ENCODE results near the gene PYGL.
"Not testable (repeated sequence)": the region's sequence is repeated elsewhere in the genome, so short reads cannot be mapped to it uniquely, and the experiment has no call there.

PYGL gene

DNA sequence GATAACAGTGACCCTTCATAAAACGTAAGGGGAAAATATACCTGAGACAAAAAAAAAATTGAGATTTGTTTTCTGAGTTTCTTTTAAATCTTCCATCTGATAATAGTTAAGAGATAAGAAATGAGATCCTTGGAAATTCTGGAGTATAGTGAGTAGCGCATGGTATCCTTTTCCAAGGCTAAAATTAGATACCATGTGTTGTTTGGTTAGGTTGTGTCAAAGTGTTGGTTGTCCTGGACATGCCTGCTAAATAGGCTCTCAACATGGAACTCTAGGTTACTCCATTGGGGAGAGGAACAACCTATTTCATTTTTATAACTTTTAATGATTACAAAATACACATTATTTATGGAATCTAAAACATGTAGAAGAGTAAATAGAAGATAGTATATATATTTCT is 14.8 kb downstream of the PYGL start:
- no peak for DNase-seq (ENCODE audit: low read depth in 2 of 3, low spot score in 1 of 3)

DNA sequence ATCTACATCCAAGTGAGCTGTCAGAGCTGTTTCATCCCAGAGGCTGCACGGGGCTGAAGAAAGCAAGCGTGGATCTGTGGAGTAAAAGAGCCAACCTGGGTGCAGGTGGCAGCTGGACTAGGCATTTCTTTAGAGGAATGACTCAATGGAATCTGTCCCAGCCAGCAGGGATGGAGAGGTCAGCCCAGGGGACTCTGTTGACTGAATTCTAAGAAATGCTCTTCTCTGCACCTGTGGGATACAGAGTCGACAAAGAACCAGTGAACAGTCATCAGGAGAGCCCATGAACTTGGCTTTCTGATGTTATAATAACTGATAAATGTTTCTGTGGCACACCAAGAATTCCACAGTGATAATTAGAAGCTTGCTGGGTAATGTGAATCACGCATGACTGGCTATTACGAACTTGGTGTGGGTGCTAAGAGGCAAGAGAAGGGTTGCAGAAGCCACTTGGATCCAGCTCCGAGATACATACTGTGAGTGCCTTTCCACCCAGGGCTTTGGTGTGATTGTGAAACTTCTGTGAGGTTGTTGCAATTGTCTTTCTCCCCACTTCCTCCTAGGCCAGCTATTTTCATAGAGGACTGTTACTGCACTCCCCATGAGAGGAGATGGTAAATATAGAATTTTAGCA is 16.2 kb downstream of the PYGL start:
- DNase-seq (ENCODE audit: low read depth in 2 of 3, low spot score in 1 of 3): no peak

DNA sequence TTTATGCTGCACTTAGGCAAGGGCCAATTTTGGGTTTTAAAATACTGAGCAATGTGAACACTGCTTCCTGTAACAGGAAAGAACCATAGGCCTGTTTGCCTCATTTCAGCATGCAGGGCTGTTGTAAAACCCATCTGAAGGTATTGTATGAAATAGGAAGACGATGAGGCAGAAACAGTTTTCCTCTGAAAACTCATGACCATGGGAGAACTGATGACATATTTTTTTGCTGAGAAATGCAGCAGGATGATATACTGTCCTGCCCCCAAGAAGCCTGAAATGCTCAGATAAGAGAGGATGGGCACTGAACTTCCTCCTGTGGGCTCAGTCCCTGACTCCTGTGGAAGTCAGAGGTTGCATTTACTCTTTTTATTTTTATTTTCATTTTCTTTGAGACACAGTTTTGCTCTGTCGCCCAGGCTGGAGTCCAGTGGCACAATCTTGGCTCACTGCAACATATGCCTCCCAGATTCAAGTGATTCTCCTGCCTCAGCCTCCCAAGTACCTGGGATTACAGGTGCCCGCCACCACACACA is 17.4 kb downstream of the PYGL start:
- no peak for DNase-seq (ENCODE audit: low read depth in 2 of 3, low spot score in 1 of 3)

DNA sequence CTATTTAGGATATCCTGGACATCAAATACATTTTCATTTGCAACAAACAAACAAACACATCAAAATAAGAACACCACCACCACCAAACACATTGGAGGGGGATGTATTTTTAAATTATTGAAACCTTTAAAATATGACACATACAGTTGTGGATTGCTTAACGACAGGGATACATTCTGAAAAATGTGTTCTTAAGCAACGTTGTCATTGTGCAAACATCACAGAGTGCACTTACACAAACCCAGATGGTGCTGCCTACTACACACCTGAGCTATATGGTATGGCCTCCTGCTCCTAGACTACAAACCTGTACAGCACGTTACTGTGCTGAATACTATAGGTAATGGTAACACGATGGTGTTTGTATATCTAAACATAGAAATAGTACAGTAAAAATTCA is 19.4 kb downstream of the PYGL start:
- no peak for DNase-seq (ENCODE audit: low read depth in 2 of 3, low spot score in 1 of 3)

DNA sequence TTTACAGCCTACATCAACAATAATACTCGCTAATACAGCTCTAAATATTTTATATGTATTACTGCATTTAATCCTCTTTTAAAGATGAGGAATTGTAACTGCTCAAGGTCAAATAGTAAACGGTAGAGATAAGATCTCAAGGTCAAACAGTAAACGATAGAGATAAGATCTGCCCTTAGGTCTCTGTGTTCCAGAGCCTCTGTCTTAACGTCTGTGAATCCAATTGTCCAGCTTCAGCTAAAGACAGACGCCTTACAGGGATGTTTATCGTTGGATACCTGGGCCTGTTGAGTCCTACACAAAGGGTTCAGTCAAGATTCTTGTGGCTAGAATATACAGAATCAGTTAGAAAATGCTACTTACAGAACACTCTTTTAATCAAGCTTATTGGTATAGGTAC is 20.0 kb downstream of the PYGL start:
- DNase-seq (ENCODE audit: low read depth in 2 of 3, low spot score in 1 of 3): no peak

DNA sequence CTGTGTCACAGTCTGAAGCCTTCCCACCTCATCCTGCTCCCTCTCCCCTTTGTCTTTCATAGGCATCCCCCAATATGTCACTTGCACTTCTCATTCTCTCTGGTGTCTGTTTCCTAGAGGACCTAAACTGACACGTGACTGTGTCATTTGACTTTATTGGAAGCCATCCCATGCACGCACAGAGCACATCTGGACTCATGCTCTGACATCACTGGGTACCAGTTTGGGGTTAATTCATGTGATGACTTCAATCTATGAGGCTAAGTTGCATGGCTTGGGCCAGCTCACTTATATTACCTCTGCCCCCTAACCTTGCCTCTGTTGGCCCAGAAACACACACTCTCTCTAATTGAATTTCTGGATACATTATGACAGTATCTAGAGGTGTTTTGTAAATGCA is 21.5 kb downstream of the PYGL start:
- no peak for DNase-seq (ENCODE audit: low read depth in 2 of 3, low spot score in 1 of 3)

DNA sequence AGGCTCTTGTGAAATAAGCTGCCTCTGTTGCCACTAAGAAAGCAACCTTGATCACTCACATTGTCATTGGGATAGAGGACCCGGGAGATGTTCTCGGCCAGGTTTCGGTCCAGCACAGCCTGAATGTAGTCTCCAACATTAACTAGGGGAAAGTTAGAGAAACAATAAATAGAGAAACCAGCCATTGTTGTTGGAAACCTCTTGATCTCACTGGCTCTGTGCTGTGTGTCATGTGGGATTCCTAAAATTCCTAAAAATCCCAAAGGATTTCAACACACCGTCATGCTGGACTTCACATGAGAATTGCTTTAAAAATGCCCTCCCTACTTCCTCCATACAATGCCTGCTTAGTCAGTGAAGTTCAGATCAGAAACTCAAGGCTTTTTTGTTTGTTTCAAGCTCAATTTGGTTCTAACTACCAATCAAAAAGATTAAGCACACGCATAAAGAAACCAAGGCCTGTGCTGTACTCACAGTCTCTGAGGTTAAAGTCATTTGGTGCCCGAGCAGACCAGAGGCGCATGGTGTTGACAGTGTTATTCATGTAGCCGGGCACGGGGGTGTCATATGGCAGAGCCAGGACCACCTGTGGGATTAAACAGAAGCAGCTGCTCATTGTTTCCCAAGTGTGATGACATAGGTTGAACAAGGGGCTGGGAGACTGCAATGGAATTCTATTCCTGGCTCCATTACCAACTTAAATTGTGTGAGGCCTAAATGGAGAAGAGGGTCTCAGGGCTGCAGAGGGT is 23.6 kb downstream of the PYGL start:
- no peak for DNase-seq (ENCODE audit: low read depth in 2 of 3, low spot score in 1 of 3)

DNA sequence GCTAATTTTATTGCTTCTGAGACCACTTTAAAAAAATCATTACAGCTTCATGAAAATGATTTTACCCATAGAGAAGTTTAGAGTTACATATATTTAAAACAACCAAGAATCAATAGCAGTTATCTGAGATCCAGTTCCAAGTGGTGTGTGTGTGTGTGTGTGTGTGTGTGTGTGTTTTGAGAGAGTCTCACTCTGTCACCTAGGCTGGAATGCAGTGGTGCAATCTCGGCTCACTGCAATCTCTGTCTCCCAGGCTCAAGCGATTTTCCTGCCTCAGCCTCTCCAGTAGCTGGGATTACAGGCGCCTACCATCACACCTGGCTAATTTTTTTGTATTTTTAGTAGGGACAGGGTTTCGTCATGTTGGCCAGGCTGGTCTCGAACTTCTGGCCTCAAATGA is 24.8 kb downstream of the PYGL start:
- DNase-seq (ENCODE audit: low read depth in 2 of 3, low spot score in 1 of 3): not testable (repeated sequence)

DNA sequence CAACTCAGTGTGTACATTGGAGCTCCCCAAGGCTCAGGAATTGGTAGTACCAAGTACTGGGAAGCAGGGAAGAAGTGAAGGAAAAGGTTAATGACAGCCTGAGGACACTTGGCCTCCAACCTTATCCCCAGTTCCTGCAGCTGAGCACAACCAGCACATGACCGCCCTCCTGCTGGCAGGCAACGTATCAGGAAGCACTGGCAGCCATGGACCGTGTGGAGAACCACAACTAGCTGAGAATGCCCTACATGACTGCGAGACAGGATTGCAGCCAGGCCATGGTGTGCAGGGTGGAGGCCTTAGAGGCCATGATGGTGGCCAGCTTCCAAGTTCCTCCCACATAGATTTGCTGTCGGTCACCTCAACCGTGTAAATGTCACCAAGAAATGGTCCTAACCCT is 26.8 kb downstream of the PYGL start:
- no peak for DNase-seq (ENCODE audit: low read depth in 2 of 3, low spot score in 1 of 3)

DNA sequence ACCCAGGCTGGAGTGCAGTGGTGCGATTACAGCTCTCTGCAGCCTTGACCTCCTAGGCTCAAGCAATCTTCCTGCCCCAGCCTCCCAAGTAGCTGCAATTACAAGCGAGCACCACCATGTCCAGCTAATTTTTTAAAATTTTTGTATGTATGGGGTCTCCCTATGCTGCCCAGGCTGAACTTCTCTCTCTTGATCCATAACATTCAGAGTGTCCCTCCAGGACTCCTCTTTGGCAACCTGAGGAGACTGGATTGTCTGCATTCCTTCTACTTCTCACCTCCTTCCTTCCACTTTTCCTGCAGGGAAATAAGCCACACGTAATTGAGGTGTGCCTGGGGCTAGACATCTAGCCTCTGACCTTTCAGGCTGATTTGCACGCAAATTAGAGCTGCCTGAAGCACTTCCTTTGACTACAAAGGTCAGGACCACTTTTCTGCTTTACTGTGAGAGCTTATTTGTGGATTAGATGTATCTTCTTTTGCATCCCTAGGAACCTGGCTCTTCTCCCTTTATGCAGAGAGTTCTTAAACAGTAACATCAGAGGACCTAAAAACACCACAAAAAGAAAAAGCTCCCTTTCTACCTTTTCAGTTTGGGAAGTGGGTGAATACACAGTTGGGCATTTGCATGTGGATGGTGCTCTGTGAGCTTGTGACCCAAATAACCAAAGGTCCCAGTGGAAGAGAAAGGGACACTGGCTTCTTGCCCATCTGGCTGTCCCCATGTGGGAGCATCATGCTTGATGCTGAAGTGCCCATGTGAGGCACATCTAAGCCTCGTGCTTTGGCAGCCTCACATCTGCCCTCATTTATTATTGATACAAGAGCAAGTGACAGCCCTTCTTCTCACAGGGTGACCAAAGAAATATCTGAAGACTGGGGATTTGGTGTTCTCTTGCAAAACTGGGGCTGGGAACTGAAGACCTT is 33.5 kb downstream of the PYGL start:
- DNase-seq (ENCODE audit: low read depth in 2 of 3, low spot score in 1 of 3): no peak

DNA sequence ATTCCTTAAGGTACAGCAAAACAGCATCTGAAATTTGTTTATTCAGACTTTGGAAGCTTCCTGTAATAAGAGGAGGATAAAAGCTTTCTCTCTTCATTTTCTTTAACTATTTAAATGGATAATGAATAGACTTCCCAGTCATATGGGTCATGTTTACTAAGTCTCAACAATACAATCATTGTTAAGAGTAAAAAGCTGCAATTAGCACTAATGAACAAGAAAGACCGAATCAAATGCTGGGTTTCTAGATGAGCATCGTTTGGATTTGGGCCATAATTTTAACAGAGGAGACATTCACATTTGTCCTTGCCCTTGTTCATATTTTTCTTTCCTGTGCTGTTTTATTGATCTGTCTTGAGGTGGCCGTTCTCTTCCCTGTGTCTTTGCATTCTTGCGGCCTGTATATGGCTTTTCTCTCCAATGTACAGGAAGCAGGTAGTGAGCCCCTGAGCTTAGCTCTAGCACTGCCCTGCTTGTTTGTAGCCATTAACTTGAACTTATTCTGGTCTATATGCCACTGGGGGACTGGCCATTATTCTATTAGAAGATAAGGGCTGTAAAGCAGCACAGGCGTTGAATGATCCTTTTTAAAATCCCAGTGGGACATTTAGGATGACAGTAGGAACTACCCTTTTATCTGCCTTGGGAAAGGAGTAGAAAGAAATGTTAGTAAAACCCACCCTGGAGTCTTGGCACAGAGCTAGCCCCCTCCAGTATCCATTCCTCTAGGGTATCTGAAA is 37.8 kb downstream of the PYGL start:
- no peak for DNase-seq (ENCODE audit: low read depth in 2 of 3, low spot score in 1 of 3)

DNA sequence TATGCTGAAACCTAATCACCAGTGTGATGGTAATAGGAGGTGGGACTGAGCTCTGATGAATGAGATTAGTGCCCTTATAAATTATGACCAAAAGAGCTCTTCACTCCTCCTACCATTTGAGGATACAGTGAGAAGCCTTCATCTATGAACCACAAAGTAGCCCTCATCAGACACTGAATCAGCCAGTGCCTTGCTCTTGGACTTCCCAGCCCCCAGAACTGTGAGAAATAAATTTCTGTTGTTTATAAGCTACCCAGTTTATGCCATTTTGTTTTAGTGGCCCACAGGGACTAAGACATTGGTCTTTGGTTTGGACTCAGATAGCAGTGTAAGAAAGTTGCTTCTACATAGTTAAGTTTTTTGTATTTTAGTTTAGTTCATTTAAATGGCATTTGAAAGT is 39.6 kb downstream of the PYGL start:
- no peak for DNase-seq (ENCODE audit: low read depth in 2 of 3, low spot score in 1 of 3)

DNA sequence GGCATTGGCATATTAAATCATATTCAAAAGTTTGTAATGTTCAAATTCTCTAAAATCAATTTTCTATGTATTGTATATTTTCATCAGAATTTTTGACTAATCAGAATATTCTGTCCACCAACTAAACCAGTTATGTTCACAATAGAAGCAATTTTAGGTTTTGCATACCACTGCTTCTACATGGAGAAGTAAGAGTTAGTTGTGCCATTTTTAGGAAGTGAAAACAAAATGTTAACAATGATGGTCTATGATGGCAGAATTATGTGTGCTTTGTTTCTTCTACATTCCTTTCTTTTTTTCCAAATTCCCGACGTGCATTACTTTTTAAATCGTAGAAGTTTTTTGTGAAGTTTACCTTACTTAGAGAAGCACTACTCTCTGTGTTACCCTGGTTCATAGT is 42.9 kb downstream of the PYGL start:
- DNase-seq (ENCODE audit: low read depth in 2 of 3, low spot score in 1 of 3): no peak

DNA sequence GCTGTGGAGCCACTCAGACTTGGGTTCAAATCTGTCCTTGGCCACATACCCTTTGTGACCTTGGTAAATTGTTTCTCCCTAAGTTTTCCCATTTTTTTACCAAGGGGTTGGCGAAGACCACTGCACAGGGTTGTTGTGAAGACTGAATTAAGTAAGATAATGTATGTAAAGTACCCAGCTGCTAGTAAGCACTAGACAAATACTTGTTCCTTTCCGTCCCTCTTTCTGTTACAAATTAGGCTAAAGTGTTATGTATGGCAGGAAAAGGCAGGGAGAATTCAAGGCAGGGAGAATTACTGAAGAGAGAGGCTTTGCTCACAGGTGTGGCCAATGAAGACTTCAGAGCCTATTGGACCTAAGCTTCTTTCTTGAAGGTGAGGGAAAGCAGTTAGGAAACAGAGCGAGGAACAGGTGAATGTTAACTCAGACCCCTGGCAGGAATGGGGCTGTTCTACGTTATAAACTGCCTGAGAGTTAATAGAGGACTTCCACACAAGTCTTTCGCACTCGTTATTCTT is 46.6 kb downstream of the PYGL start:
- DNase-seq (ENCODE audit: low read depth in 2 of 3, low spot score in 1 of 3): no peak

DNA sequence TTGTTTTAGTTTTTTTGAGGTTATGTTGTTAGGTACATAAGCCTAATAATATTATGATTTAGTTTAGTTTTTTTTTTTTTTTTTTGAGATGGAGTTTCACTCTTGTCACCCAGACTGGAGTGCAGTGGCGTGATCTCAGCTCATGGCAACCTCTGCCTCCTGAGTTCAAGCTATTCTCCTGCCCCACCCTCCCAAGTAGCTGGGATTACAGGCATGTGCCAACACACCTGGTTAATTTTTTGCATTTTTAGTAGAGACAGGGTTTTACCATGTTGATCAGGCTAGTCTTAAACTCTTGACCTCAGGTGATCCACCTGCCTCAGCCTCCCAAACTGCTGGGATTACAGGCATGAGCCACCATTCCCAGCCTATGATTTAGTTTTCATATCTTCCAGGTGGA is 47.3 kb downstream of the PYGL start:
- DNase-seq (ENCODE audit: low read depth in 2 of 3, low spot score in 1 of 3): not testable (repeated sequence)

DNA sequence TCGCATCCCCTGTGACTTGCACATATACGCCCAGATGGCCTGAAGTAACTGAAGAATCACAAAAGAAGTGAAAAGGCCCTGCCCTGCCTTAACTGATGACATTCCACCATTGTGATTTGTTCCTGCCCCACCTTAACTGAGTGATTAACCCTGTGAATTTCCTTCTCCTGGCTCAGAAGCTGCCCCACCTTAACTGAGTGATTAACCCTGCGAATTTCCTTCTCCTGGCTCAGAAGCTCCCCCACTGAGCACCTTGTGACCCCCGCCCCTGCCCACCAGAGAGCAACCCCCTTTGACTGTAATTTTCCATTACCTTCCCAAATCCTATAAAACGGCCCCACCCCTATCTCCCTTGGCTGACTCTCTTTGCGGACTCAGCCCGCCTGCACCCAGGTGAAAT is 47.9 kb downstream of the PYGL start:
- DNase-seq (ENCODE audit: low read depth in 2 of 3, low spot score in 1 of 3): not testable (repeated sequence)

DNA sequence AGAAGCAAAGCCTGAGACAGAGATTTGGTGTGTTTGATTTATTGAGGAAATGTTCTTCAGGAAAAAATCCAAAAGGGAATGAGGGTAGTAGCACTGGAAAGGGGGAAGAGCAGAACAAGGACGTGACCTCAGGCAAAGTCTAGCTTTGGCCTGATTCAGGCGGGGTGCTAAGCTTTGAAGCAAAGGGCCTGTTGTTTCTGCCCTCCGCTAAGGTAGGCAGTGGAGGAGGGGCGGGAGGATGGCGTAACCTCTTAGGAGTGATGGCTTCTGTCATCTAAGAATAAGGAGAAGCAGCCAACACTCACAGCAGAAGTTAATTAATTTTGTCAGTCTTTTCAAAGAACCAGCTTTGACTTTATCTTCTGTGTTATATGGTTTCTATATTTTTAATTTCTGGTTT is 52.0 kb downstream of the PYGL start:
- DNase-seq (ENCODE audit: low read depth in 2 of 3, low spot score in 1 of 3): no peak

DNA sequence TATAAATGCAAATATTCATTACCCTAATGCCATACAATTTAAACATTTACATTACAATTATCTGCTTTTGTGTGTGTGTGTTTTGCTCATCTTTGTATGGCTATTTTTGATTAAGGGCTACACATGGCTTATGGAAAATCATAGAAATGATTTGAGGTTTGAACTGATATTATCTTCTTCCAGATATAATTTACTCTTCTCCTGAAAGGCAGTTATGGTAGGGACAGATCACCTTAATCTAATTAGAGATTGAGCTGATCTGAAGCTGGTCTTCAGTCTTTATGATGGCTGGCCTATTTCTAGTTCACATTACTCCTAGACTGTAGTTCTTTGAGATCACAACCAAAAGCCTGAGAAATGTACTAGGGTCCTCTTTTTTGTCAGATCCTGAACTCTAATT is 56.8 kb downstream of the PYGL start:
- no peak for DNase-seq (ENCODE audit: low read depth in 2 of 3, low spot score in 1 of 3)

DNA sequence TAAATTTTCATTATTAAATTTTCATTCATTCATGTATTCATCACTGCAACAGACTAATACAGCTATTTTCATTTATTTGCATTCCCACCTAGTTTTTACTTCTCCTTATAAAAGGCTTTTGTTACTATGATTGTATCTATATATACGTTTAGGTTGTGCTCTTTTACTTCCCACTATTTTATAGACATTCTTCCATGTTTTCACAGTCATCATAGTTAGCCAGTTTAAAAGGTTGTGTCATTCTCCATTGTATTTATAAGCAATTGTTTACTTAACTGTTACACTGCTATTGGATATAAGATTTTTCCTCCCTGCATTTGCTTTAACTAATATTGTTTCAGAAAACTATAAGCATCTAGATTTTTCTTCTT is 60.5 kb downstream of the PYGL start:
- DNase-seq (ENCODE audit: low read depth in 2 of 3, low spot score in 1 of 3): no peak

DNA sequence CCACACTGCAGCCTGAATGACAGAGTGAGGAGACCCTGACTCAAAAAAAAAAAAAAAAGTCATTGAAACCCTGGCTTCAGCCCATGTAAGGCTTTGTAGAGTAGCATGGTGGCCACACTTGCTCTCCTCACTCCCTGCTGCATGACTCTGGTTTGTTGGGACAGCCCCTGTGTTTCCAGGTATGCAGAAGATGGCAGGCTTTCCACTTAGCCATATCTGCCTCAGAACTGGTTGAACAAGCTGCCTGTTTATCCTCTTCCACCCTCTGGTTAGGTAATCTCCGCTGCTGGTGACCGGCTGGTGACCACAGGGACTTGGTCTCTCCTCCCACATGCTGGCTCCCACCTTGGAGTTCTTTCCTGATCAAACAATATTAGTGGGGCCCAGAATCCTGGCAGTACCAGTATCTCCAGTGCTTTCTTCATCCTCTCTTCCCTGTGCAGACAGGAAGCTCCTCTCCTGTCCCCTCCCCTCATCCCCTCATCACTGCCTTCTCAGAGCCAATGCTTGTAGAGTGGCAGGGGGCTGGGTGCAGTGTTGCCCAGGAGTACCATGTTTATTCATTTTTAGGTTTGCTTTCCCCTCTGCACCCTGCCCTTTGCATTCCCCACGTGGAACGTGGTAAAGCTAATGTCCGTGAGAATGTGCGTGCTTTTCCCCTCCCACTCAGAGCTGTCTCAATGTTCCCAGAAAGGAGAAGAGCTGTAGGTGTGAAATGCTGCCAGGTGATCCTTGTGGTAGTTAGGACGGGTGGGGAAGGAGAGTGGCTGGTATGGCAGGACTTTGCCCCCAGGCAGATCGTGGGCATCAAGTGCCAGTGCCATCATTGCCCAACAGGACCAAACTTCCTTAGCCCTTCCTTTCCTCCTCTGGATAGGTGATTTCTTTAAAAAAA is 61.1 kb downstream of the PYGL start:
- DNase-seq (ENCODE audit: low read depth in 2 of 3, low spot score in 1 of 3): no peak
